GM12873 (cell line): Measurements from ENCODE around the gene LGR4.

ENCODE experiments used
- TF ChIP-seq, protein P1 (sequence below): IDR thresholded peaks from 2 replicates; pipeline ENCODE4 v1.5.1; 2012; ENCODE audit warnings: low read depth, mild to moderate bottlenecking, moderate library complexity, low read length, control low read depth; ENCODE audit not compliant: insufficient read depth; ENCODE audit errors: missing control alignments

The LGR4 gene

DNA sequence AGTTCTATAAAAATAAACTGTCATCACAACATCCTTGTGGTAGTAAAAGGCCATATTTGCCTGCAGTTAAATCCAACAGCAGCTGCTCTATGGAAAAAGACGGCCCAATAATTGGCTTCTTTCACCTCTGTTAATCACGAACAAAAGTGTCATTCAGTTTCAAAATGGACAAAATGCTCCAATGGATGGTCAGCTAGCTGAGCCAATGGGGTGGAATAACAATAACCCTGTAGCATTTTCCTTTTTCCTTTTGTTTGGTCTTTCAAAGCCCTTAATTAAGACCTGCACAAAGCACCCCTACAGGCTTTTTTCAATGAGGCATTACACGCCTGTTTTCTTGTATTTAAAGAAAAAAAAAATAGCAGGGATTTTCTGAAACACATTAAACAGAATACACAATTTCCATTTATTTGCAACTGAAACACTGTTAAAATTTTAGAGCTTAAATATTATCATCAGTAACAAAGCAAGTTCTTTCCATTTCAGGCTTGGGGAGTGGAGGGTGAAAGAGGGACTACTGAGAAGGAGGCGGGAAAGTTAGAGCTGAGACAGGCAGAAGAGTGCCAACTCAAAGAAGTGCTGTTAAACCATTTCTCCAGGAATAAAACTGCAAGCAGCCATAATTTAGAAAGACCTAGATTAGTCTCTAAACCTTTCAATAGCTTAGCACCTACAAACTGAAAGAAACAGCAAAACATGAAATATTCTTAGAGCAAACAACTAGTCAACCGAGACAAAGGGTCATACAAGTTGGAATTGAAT lies 28.7 kb downstream of the LGR4 start:
- TF ChIP-seq, protein P1, sequence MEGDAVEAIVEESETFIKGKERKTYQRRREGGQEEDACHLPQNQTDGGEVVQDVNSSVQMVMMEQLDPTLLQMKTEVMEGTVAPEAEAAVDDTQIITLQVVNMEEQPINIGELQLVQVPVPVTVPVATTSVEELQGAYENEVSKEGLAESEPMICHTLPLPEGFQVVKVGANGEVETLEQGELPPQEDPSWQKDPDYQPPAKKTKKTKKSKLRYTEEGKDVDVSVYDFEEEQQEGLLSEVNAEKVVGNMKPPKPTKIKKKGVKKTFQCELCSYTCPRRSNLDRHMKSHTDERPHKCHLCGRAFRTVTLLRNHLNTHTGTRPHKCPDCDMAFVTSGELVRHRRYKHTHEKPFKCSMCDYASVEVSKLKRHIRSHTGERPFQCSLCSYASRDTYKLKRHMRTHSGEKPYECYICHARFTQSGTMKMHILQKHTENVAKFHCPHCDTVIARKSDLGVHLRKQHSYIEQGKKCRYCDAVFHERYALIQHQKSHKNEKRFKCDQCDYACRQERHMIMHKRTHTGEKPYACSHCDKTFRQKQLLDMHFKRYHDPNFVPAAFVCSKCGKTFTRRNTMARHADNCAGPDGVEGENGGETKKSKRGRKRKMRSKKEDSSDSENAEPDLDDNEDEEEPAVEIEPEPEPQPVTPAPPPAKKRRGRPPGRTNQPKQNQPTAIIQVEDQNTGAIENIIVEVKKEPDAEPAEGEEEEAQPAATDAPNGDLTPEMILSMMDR: no peak

DNA sequence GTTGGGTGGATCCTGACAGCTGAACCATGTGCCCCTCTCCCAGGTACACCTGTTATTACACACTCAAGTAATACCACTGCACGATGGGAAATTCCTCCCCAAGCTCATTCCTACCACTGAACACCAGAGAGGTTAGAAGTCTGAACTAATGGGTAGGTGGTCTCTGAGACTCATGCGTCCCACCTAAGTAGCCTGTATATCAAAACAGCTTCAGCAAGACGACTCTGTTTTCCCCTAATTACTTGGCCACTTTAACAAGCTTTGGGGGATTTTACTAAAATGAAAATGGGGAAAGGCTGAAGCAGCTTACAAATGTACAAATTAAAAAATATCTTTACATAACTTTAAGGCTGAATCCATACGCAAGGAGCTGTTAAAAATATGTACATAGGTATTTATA lies 29.4 kb downstream of the LGR4 start:
- TF ChIP-seq, protein P1: no peak

DNA sequence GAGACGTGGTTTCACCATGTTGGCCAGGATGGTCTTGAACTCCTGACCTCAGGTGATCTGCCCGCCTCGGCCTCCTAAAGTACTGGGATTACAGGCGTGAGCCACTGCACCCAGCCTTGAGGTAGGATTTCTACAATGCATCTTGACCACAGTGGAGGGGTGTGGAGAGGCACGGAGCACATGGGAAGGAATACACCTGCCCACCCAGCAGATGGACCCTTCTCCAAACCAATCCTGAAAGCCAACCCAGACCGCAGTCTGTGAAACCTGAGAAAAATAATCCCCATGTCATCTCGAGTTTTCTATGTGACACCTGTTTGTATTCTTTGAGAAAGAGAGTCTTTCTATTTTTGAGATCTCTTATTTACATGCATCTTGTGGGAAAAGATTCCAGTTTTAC lies 32.5 kb downstream of the LGR4 start:
- TF ChIP-seq, protein P1: no peak

DNA sequence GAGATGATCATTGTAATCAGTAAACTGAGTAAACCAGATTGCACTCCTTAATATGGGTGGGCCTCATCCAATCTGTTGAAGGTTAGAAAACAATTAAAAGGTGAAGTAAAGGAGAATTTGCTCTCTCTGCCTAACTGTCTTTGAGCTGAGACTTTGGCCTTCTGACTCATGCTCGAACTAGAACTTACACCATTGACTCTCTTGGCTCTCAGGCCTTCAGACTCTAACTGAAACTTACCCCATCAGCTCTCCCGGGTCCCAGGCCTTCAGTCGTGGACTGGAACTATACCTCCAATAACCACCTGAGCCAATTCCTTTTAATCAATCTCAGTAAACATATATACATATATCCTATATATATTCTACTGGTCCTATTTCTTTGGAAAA lies 34.0 kb downstream of the LGR4 start:
- TF ChIP-seq, protein P1: no peak

DNA sequence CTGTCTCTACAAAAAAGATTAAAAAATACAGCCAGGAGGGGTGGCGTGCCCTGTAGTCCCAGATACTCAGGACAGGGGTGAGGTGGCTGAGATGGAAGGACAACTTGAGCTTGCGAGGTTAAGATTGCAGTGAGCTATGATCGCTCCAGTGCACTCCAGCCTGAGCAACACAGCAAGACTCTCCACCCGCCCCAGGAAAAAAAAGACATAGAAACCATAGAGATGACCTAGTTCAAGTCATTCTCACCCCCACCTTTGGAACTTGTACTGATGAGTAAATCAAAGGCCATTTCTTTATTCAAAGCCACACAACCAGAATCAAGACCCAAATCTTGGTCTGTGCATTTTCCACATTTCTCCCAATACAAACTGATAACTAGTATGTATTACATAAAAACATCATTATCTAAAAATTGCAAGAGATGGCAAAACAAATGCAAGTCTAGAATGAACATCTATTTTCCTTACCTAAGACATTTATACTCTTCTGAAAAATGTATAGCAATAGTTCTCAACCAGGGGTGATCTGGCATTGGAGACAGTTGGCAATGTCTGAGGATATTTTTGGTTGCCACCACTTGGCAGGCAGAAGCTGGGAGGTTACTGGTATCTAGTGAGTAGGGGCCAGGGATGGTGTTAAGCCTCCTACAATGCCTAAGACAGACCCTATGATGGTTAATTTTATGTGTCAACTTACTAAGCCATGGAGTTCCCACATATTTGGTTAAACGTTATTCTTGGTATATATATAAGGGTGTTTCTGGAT lies 34.6 kb downstream of the LGR4 start:
- TF ChIP-seq, protein P1: no peak

DNA sequence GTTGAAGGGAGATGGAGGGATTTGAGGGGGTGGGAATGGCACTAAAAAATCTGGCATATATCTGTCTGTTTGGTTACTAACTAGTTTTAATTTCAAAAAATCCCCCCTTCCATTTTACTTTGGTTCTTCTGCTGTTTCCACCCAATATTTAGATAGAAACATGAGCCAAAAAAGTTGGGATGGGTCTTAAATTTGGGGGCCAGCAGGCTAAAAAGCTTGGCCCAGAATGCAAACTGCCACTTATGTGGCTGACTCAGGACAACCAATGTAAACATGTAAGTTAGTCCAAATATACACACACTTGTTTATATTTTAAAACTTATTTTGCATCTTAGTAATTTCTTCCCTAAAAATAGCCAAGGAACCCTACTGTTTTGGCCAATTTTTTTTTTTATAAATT lies 35.7 kb downstream of the LGR4 start:
- TF ChIP-seq, protein P1: no peak

DNA sequence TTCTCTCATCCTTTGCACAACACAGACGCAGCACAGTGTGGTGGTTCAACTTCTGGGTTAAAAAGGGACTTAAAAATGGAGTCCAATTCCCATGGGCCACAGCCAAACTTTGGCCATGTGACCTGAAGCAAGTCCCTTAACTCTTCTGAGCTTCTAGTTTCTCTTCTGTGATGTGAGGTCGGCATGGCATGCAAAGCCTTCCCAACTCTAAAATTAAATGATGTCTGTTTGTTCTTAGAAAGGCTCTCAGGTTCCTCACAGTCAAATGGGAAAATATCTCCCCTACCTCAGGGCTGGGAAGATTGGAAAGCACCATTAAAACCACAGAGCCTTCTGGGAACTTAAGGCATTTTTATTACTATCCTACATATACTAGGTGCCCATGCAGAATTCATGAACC lies 38.8 kb downstream of the LGR4 start:
- TF ChIP-seq, protein P1: no peak
